HG03378 (cell line): ENCODE data around the gene PPP2R5B.
"Not testable (repeated sequence)": the region's sequence is repeated elsewhere in the genome, so short reads cannot be mapped to it uniquely, and the experiment has no call there.

ENCODE experiments used
- ATAC-seq: cut with Tn5 transposase; IDR thresholded peaks from one replicate; pipeline ENCODE4 v1.9.1; 2021; ENCODE audit warnings: mild to moderate bottlenecking, moderate library complexity; ENCODE audit not compliant: unreplicated experiment

PPP2R5B gene

DNA sequence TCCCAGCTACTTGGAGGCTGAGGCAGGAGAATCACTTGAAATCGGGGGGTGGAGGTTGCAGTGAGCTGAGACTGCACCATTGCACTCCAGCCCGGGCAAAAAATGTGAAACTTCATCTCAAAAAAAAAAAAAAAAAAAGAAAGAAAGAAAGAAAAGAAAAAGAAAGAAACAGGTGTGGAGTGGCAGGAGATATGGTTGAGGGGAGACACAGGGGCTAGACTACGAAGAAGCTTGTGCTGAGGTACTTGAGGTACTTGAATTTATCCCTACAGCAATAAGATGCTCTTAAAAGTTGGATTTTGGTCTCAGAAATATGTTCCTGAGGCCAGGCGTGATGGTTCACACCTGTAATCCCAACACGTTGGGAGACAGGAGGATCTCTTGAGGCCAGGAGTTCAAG, 49.6 kb downstream of the PPP2R5B start:
- ATAC-seq, result no peak

DNA sequence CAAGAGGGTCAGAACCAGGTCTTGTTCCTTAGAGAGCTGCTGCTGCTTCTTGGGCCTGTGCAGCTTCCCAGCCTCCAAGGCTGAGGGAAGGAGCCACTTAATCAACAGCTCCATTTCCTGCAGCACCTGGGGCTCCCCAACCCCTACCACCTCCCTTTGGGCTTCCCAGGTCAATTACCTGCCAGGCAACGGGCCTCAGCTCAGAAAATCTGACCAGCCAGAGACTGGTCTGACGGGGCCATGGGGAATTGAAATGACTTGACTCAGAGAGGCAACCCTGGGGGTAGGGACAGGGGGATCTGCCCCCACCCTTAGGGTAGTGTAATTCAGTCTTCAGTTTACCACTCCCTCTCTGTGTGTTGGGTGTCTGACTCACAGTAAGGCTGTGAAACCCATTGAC, 52.2 kb downstream of the PPP2R5B start:
- no peak for ATAC-seq

DNA sequence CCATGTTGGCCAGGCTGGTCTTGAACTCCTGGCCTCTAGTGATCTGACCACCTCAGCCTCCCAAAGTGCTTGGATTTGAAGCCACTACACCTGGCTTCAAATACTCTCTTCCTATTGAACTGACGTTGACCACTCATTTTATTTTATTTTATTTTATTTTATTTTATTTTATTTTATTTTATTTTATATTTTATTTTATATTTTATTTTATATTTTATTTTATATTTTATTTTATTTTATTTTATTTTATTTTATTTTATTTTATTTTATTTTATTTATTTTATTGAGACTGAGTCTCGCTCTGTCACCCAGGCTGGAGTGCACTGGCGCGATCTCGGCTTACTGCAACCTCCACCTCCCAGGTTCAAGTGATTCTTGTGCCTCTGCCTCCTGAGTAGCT, 58.9 kb downstream of the PPP2R5B start:
- ATAC-seq, result not testable (repeated sequence)
